Erythroblast (primary cell): ENCODE measurements around the gene MTPN.

Experiments used
- DNase-seq, 2 experiments: peaks; one replicate each; lab custom pipeline; 2025; lab: John Stamatoyannopoulos, UW
- GATA1 ChIP-seq: IDR thresholded peaks from 2 replicates; pipeline ENCODE4 v1.6.1; 2011; ENCODE audit warnings: low read depth, mild to moderate bottlenecking, control low read depth, low read length, moderate library complexity
- POLR2A ChIP-seq: IDR thresholded peaks from 2 replicates; pipeline ENCODE4 v1.6.1; 2011; ENCODE audit warnings: mild to moderate bottlenecking, low read length

Gene MTPN

DNA sequence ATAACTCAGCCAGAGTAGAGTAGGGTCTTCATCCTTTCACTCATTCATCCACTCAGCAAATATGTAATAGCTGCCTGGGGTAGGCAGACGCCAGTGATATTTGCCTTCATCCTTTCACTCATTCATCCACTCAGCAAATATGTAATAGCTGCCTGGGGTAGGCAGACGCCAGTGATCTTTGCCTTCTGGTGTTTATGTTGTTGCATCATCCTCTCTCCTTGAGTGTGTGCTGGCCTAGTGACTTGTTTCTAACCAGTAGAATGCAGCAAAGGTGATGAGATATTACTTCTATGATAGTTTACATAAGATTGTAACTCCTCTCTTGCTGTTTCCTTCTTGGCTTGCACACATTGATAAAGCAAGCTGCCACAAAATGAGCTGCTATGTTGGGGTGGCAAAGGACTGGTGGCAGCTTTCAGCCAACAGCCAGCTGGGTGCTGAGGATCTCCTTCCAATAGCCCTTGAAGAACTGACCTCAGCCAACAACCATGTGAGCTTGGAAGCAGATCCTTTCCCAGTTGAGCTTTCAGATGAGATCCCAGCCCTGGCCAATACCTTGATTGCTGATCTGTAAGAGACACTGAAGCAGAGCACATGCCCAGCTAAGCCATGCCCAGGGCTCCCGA is 23.2 kb upstream of the MTPN start:
- TF ChIP-seq POLR2A, result no peak
- no peak for TF ChIP-seq GATA1
- DNase-seq, result no peak

DNA sequence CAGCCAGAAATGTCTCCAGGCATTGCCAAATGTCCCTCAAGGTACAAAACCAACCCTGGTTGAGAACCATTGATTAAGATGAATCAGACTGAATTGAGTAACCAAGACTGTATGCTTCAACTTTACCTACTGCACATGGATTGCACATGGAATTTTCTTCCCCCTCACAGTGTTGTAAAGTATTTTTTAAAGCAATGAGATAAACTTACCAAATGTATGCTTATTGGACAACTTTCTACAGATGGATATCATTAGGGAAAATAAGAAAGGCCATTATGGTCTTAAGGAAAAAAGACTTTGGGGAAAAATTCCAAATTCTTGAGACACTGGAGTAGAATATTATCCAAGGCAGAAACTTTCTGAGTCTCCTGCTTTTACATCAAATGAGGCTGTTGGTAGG is 20.9 kb upstream of the MTPN start:
- no peak for TF ChIP-seq POLR2A
- TF ChIP-seq GATA1, result no peak
- no peak for DNase-seq

DNA sequence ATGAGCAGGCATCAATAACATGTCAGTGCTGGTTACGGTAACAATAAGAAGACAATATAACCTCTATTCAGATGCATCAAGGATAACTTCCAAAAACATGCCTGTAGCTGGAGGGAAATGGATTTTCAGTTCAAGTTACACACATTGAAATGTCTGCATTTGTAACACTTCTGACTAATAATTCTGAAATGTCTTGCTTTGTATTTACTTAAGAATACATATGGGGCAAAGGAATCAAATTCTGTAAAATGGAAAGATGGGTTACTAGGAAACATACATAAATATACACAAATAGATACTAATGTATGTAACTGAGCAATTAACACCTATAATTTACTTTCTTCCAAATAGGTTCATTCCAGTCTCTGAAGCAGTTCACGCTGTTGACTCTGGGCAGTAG is 18.6 kb upstream of the MTPN start:
- DNase-seq, result no peak
- TF ChIP-seq POLR2A, result no peak
- no peak for TF ChIP-seq GATA1

DNA sequence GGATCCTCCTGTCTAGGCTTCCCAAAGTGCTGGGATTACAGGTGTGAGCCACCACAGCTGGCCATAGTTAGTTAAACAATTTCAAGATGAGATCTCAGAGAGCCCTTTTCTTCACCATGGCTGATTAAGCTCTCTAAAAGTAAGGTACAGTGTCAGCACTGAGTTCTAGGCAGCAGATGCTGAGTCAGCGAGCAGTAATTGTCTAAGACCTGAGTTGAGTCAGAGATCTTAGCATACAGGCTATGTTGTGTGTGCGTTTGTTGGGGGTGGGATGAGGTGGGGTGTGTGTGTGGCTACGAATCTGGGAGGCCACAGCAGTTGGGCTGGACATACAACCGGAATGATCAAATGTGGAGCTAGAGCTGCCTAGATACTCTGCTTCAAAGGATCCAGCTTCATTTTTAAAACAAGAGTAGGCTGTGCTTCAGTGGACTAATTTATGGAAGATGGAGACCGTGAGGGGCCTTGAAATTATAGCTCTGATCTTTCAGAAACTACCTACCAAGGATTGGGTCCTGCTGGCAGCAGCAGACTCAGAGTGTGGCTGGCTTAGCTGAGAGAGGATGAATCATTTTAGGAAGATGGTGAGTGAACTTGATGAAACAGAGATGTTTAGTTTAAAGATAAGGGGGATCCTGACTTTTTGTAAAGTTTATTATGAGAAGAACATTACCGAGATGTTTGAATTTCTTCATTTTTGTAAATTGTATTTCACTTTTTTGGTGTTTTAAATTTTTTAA is 17.5 kb upstream of the MTPN start:
- TF ChIP-seq POLR2A, result no peak
- TF ChIP-seq GATA1, result no peak
- no peak for DNase-seq

DNA sequence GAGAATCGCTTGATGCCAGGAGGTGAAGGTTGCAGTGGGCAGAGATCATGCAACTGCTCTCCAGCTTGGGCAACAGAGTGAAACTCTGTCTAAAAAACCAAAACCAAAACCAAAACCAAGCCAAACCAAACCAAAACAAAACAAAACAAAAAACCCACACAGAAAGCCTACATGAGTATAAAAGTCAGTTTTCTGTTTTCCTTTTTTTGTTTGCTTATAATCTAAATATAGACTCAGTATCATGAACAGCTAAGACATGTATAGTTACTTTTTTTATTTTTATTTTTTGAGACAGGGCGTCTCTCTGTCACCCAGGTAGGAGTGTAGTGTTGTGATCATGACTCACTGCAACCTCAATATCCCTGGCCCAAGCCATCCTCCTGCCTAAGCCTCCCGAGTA is 16.8 kb upstream of the MTPN start:
- TF ChIP-seq GATA1 (no peak), POLR2A (no peak)
- DNase-seq, result no peak

DNA sequence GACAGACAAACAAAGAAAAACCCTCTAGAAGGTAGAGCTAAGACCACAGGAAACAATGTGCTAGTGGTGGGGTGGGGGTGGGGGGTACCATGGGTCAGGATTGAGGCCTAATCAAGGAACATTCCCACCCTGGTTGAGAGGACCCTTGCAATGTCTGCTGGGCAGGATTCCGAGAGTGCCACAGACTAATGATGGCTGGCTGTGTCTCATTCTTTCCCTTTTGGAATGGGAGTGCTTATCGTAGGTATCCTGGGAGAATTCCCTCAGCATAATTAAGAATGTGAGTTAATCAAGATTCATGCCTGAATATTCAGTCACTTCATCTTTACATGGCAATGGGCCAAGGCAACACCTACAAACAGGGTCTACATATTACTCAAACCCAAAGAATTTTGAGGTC is 14.7 kb upstream of the MTPN start:
- no peak for DNase-seq
- no peak for TF ChIP-seq POLR2A
- TF ChIP-seq GATA1, result no peak

DNA sequence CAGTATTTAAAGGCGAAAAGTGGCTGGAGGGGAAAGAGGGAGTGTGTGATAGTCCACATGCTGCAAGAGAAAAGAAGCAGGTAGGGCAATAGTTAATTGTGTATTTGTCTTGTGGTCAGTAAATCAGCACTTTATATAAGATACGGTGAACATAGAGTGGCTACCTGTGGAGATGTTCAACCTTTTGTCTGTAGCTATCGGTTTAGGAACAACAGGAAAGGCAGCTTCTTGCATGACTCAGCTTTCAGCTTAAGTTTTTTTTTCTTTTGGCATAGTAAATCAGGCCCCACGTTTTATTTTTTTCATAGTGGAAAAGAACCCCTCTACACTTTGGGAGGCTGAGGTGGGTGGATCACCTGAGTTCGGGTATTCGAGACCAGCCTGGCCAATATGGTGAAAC is 14.2 kb upstream of the MTPN start:
- TF ChIP-seq POLR2A, result no peak
- no peak for TF ChIP-seq GATA1
- DNase-seq, result no peak

DNA sequence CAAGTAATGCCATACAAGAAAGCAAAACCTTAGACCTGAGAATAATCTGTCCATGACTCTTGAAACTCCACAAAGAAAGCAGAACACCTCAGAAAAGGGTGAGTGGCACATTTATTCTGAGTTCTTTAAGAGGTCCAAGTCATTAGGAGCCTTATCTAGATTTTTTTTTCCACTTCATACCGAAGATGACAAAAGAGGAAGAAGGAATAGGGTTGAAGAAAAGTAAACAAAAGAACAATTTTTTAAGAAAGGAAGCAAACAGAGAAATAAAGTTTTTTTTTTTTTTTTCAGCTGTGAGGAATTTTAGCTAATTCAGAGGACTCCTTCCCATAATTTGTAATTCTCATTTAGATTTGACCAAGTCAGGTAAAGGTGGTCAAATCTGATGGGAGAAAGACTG is 13.1 kb upstream of the MTPN start:
- no peak for TF ChIP-seq POLR2A
- TF ChIP-seq GATA1, result no peak

DNA sequence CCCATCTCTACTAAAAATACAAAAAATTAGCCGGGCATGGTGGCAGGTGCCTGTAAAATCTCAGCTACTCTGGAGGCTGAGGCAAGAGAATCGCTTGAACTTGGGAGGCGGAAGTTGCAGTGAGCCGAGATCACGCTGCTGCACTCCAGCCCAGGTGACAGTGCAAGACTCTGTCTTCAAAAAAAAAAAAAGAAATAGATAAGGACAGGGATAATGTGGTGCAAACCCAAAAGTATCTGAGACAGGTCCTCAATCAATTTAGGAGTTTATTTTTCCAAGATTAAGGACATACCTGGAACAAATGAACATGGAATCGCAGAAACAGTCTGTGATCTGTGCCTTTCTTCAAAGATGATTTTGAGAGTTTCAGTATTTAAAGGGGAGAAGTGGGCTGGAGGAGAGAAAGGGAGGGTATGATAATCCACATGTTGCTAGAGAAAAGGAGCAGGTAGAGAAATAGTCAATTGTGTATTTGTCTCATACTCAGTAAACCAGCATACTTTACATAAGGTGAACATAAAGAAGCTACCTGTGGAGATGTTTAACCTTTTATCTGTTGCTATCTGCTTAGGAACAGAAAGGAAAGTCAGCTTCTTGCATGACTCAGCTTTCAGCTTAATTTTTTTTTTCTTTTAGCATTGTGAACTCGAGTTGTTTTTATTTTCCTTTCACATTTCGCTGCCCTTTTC is 4.9 kb upstream of the MTPN start:
- TF ChIP-seq GATA1, result no peak
- no peak for TF ChIP-seq POLR2A

More for the DNA sequence above, 13.1 kb upstream of the MTPN start:
- no peak for DNase-seq

DNA sequence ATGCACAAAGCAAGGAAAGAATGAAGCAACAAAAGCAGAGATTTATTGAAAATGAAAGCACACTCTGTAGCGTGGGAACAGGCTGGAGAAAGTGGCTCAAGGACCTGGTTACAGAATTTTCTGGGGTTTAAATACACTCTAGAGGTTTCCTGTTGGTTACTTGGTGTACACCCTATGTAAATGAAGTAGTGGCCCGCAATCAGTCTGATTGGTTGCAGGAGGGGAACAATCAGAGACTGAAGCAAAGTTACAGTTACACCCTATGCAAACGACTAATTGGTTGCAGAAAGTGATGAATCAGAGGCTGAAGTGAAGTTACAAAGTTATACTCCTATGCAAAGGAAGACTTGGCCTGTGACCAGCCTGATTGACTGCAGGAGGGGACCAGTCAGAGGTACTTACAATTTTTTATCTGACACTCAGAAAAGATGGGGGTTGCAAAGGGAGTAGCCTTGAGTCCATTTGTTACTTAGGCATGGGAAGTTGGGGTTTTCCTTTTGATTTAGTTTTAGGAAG is 3.6 kb upstream of the MTPN start:
- TF ChIP-seq GATA1 (no peak), POLR2A (no peak)
- no peak for DNase-seq

More for the DNA sequence above, 4.9 kb upstream of the MTPN start:
- DNase-seq, result no peak

DNA sequence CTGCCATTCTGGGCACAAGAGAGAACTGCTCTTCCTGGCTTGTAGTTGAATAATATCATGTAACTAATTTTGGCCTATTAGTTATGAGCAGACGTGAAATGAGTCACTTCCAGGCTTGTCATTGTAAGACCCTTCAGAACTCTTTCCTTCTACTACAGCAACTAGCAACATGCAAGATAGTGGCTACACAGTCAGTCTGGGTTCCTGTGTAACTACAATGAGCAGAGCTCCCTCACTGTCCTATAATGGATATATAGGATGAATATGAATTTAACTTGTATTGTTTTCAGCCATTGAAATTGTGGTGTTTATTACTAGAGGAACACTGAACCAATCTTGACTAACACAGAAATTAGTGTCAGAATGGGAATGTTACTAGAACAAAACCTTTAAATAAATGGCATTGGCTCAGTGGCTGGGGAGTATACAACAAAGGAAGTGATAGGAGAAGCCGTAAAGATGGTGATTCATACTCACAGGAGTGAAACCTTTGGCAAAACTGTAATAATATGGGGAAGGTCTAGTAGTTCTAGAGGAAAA is 2.9 kb upstream of the MTPN start:
- no peak for DNase-seq
- TF ChIP-seq POLR2A, result no peak
- TF ChIP-seq GATA1, result no peak

DNA sequence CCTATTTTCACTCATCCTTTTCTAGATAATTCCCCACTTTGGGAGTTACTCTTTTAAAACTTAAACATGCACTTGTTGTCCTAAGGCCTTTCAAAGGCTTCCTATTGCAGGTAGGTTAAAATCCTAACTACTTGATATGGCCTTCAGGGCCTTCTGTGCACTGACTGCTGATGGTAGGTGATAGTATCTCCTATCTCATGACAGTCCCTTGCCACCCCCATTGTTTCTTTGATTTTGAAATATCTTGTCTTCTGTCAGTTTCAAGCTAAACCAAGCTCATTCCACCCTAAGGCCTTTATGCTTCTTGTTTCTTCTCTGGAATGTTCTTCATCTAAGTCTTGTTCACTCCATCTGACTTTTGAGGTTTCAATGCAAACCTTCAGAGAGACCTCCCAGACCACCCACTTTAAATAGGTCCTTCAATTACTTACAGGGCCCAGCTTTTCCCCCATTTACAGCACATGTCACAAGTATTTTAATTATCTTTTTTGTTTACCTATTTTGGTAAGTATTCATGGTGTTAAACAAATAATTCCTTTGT is 2.4 kb upstream of the MTPN start:
- TF ChIP-seq POLR2A (no peak), GATA1 (no peak)
- no peak for DNase-seq

DNA sequence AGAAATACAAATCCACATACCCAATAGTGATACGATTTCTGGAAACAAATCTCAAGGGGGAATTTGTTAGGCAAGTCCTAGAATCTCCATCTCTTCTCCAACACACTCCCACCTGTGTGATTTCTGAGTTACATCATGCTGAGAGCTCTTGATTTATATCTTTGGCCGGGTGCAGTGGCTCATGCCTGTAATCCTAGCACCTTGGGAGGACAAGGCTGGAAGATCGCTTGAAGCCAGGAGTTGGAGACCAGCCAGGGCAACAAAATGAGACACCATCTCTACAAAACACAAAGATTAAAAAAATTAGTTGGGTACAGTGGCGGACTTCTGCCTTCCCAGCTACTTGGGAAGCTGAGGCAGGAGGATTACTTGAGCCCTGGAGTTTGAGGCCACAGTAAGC is 1.5 kb upstream of the MTPN start:
- TF ChIP-seq GATA1, result no peak
- no peak for TF ChIP-seq POLR2A
- no peak for DNase-seq

DNA sequence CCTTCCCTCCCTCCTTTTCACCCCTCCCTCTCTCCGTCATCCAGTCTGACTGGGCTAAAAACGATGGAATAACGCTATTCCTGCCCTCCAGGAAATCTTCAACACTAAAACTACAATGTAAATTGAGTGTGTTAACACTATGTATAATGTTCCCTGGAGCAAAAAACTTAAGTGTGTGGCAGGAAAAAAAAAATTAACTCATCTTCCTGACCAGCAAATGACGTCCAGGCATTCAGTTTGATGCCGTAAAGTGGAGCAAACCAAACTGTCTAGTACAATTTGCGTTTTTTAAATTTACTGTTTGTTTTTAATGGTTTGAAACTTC is 545 bp upstream of the MTPN start:
- no peak for DNase-seq
- no peak for TF ChIP-seq GATA1
- TF ChIP-seq POLR2A, result no peak
